ENCODE measurements around the gene HNRNPF.

The HNRNPF gene

DNA sequence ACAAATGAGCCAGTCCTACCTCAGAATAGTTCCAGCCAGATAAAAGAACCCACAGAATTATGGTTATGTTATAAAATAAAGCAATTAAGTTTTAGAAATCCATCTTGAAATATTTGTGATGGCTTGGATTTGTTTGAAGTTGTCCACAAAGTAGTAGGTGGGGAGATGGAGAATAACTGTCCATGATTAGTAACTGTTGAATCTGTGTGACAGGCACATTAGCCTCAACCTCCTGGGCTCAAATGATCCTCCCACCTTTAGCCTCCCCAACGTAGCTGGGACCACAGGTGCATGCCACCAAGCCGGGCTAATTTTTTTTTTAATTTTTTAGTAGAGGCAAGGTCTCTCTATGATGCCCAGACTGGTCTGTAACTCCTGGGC is 10.1 kb downstream of the HNRNPF start:
- Histone ChIP-seq H3K79me2 (ENCODE audit: control insufficient read depth, insufficient read depth, low read length, poor library complexity) (peaks cover 31% of the 10 kb centered on the region), H3K9ac (ENCODE audit: low read length) (no peak overlapping the region), H3K36me3 (ENCODE audit: control insufficient read depth in 1 of 2, insufficient read depth in 2 of 2, low read length in 2 of 2) (peaks cover 5 to 15% of the 10 kb centered on the region in 2 experiments), H3K4me1 (ENCODE audit: control insufficient read depth in 1 of 2, insufficient read depth in 2 of 2, low read length in 2 of 2) (peaks cover 11 to 30% of the 10 kb centered on the region in 2 experiments), H3K9me3 (ENCODE audit: insufficient read depth, low read depth, low read length) (no peaks in the 10 kb centered on the region), H4K8ac (ENCODE audit: low read depth, low read length) (no peak overlapping the region), H3K4me2 (ENCODE audit: low read length) (no peak overlapping the region), H3K27me3 (ENCODE audit: insufficient read depth, low read length) (no peaks in the 10 kb centered on the region), H3K79me1 (ENCODE audit: low read length) (peaks cover 17% of the 10 kb centered on the region), H4K91ac (ENCODE audit: low read depth, low read length) (no peak overlapping the region), H3K14ac (ENCODE audit: low read length) (no peak overlapping the region), H2BK5ac (ENCODE audit: low read depth, low read length, poor library complexity) (no peak overlapping the region), H2AFZ (ENCODE audit: insufficient read depth, low read length, poor library complexity) (no peak overlapping the region), H2BK12ac (ENCODE audit: low read length) (no peak overlapping the region), H3K23ac (ENCODE audit: low read length) (no peak overlapping the region), H2AK5ac (ENCODE audit: low read length) (no peak overlapping the region), H3K4me3 (ENCODE audit: low read depth, low read length) (no peak overlapping the region), H3K18ac (ENCODE audit: low read length) (no peak overlapping the region), H3K4ac (ENCODE audit: low read depth, low read length) (no peak overlapping the region), H3K27ac (ENCODE audit: low read depth, low read length) (peak overlapping the region; percentile 80), H4K12ac (ENCODE audit: low read depth, low read length) (no peak overlapping the region), H2BK120ac (ENCODE audit: insufficient read depth, low read length, poor library complexity) (no peak overlapping the region)
- DNase-seq = no peak
- WGBS (ENCODE audit: extremely low coverage, insufficient coverage, insufficient read length) = no CpG with 5 or more reads among the region's 2 CpGs

DNA sequence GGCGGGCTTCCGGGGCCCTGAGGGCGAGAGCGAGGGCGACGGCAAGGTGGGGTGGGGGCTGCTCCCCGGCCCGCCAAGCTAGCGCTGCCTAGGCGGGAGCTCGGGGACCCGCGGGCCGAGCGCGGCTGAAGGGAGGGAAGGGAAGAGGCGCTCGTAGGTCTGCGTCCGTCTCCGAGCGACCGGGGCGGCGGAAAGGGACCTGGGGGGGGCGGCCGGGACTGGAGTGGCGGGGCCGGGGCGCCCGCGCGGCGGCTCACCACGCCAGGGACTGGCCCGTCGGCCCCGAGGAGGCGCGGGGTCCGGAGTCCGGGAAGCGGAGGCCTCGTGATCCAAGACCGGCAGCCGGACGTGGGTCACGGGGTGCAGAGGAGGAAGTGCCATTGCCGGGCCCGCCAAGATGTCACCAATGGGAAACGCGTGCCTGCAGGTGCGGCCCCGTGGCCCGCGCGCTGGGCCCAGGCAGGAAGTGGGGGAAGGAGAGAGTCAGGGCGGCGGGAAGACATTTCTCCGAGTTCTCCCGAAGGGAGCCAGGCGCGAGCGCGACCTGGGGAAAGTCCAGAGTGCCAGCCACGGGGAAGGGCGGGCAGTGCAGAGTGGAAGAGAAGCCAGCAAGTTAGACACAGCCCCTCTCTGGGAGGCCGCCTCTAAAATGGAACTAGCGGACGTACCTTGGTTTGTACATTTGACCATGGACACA is 11.9 kb downstream of the HNRNPF start:
- Histone ChIP-seq H3K23ac (ENCODE audit: low read length) (no peak overlapping the region), H3K79me1 (ENCODE audit: low read length) (peaks cover 17% of the 10 kb centered on the region), H3K9me3 (ENCODE audit: insufficient read depth, low read depth, low read length) (no peaks in the 10 kb centered on the region), H4K91ac (ENCODE audit: low read depth, low read length) (peak overlapping the region; percentile 97), H2BK5ac (ENCODE audit: low read depth, low read length, poor library complexity) (peak overlapping the region; percentile 97), H3K4me2 (ENCODE audit: low read length) (peak overlapping the region; percentile 77), H3K14ac (ENCODE audit: low read length) (peak overlapping the region; percentile 95), H3K27me3 (ENCODE audit: insufficient read depth, low read length) (no peaks in the 10 kb centered on the region), H3K4ac (ENCODE audit: low read depth, low read length) (peak overlapping the region; percentile 94), H3K79me2 (ENCODE audit: control insufficient read depth, insufficient read depth, low read length, poor library complexity) (peaks cover 30% of the 10 kb centered on the region), H3K4me1 (ENCODE audit: control insufficient read depth in 1 of 2, insufficient read depth in 2 of 2, low read length in 2 of 2) (peaks cover 11 to 27% of the 10 kb centered on the region in 2 experiments), H3K27ac (ENCODE audit: low read depth, low read length) (peak overlapping the region; percentile 100), H2AK5ac (ENCODE audit: low read length) (peak overlapping the region; percentile 66), H3K4me3 (ENCODE audit: low read depth, low read length) (peak overlapping the region; percentile 73), H2BK120ac (ENCODE audit: insufficient read depth, low read length, poor library complexity) (peak overlapping the region; percentile 87), H4K12ac (ENCODE audit: low read depth, low read length) (peak overlapping the region; percentile 79), H3K9ac (ENCODE audit: low read length) (peak overlapping the region; percentile 75), H4K8ac (ENCODE audit: low read depth, low read length) (peak overlapping the region; percentile 96), H2BK12ac (ENCODE audit: low read length) (no peak overlapping the region), H2AFZ (ENCODE audit: insufficient read depth, low read length, poor library complexity) (peak overlapping the region; percentile 67), H3K36me3 (ENCODE audit: control insufficient read depth in 1 of 2, insufficient read depth in 2 of 2, low read length in 2 of 2) (peaks cover 16 to 25% of the 10 kb centered on the region in 2 experiments), H3K18ac (ENCODE audit: low read length) (peak overlapping the region; percentile 88)
- peak; percentile 70 to 76 for DNase-seq
- WGBS (ENCODE audit: extremely low coverage, insufficient coverage, insufficient read length) = no CpG with 5 or more reads among the region's 70 CpGs

DNA sequence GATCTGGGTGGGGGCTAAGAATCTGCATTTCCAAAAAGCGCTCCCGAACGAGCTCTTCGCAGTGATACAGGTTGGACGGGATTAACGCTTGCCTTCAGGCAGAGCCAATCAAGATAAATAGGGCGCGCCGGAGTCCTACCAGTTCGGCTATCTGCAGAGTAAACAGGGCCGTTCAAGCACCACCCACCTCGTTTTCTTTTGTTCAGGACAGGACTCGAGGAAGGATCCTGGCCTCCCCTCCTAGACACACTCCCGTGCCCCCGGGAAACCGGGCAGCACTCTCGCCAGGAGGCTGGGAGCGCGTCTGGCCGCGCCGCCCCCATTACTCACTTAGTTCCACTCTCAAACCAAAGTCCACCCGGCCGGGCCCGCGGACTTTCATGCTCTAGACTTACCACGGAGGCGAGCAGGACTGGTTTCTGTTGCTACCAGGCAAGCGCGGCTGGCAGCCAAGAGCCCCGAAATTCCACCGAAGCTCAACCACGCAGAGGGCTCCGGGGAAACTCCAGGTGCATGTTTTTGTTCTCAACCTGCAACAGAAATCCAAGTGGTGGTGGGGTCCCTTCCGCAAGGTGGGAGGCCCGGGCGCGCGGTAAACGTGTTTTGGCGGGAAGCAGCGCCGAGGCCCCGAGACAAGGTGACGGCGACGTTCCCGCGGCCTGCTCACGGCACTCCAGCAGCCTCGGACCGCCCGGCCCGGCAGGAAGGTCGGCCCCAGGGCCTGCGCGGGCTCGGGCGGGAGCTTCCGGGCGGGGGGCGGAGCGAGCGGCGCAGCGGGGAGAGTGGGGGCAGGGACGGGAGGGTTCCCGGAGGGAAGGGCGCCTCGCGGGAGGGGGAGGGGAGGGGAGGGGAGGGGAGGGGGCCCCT is 12.7 kb downstream of the HNRNPF start:
- peaks cover 11 to 26% of the 10 kb centered on the region in 2 experiments for H3K4me1 ChIP-seq (ENCODE audit: control insufficient read depth in 1 of 2, insufficient read depth in 2 of 2, low read length in 2 of 2)
- H3K4ac ChIP-seq (ENCODE audit: low read depth, low read length) = peak overlapping the region; percentile 93
- peak overlapping the region; percentile 52 for H2BK12ac ChIP-seq (ENCODE audit: low read length)
- peak overlapping the region; percentile 71 for H2AK5ac ChIP-seq (ENCODE audit: low read length)
- H3K9me3 ChIP-seq (ENCODE audit: insufficient read depth, low read depth, low read length) = no peaks in the 10 kb centered on the region
- H4K91ac ChIP-seq (ENCODE audit: low read depth, low read length) = peak overlapping the region; percentile 97
- peak overlapping the region; percentile 98 for H4K12ac ChIP-seq (ENCODE audit: low read depth, low read length)
- H3K27ac ChIP-seq (ENCODE audit: low read depth, low read length) = peak overlapping the region; percentile 100
- no peak overlapping the region for H3K23ac ChIP-seq (ENCODE audit: low read length)
- H3K79me2 ChIP-seq (ENCODE audit: control insufficient read depth, insufficient read depth, low read length, poor library complexity) = peaks cover 30% of the 10 kb centered on the region
- H3K4me2 ChIP-seq (ENCODE audit: low read length) = peak overlapping the region; percentile 82
- peaks cover 17% of the 10 kb centered on the region for H3K79me1 ChIP-seq (ENCODE audit: low read length)
- peak overlapping the region; percentile 96 for H3K14ac ChIP-seq (ENCODE audit: low read length)
- WGBS (ENCODE audit: extremely low coverage, insufficient coverage, insufficient read length) = no CpG with 5 or more reads among the region's 71 CpGs
- peak; percentile 30 to 58 for DNase-seq
- peak overlapping the region; percentile 90 for H2AFZ ChIP-seq (ENCODE audit: insufficient read depth, low read length, poor library complexity)
- H3K4me3 ChIP-seq (ENCODE audit: low read depth, low read length) = peak overlapping the region; percentile 83
- H3K36me3 ChIP-seq (ENCODE audit: control insufficient read depth in 1 of 2, insufficient read depth in 2 of 2, low read length in 2 of 2) = peaks cover 24 to 33% of the 10 kb centered on the region in 2 experiments
- peak overlapping the region; percentile 97 for H2BK5ac ChIP-seq (ENCODE audit: low read depth, low read length, poor library complexity)
- H3K9ac ChIP-seq (ENCODE audit: low read length) = peak overlapping the region; percentile 88
- H4K8ac ChIP-seq (ENCODE audit: low read depth, low read length) = peak overlapping the region; percentile 83
- H3K27me3 ChIP-seq (ENCODE audit: insufficient read depth, low read length) = no peaks in the 10 kb centered on the region
- H2BK120ac ChIP-seq (ENCODE audit: insufficient read depth, low read length, poor library complexity) = peak overlapping the region; percentile 93
- peak overlapping the region; percentile 99 for H3K18ac ChIP-seq (ENCODE audit: low read length)

DNA sequence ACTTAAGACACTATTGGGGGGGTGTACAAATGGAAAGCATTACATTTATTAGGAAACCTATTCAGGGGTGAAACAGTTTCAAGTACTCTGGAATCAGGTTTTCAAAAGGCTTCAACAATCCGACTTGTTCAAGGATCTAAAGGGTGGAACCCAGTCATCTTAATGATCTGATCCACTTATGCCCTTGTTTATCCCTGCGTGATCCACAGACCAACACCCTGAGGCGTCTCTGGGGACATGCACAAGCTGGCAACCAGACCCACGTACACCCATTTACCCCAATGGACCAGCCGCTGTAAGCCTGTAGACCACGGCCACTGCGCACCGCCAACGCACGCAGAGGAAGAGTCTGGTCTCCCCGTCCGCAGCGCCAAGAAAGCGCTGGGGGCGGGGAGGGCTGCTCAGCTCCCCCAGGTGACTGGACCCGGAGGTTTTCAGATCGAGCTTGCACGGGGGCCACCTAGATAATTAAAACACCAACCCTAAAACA is 13.4 kb downstream of the HNRNPF start:
- Histone ChIP-seq H4K12ac (ENCODE audit: low read depth, low read length) (peak overlapping the region; percentile 32), H3K79me1 (ENCODE audit: low read length) (peaks cover 17% of the 10 kb centered on the region), H2BK120ac (ENCODE audit: insufficient read depth, low read length, poor library complexity) (no peak overlapping the region), H3K79me2 (ENCODE audit: control insufficient read depth, insufficient read depth, low read length, poor library complexity) (peaks cover 30% of the 10 kb centered on the region), H3K4me2 (ENCODE audit: low read length) (peak overlapping the region; percentile 82), H3K4me1 (ENCODE audit: control insufficient read depth in 1 of 2, insufficient read depth in 2 of 2, low read length in 2 of 2) (peaks cover 11 to 25% of the 10 kb centered on the region in 2 experiments), H3K27ac (ENCODE audit: low read depth, low read length) (peak overlapping the region; percentile 100), H2BK5ac (ENCODE audit: low read depth, low read length, poor library complexity) (peak overlapping the region; percentile 25), H3K9ac (ENCODE audit: low read length) (peak overlapping the region; percentile 88), H3K14ac (ENCODE audit: low read length) (peak overlapping the region; percentile 44), H3K9me3 (ENCODE audit: insufficient read depth, low read depth, low read length) (no peaks in the 10 kb centered on the region), H3K4me3 (ENCODE audit: low read depth, low read length) (peak overlapping the region; percentile 83), H2AK5ac (ENCODE audit: low read length) (peak overlapping the region; percentile 32), H2AFZ (ENCODE audit: insufficient read depth, low read length, poor library complexity) (no peak overlapping the region), H3K23ac (ENCODE audit: low read length) (no peak overlapping the region), H2BK12ac (ENCODE audit: low read length) (no peak overlapping the region), H4K8ac (ENCODE audit: low read depth, low read length) (peak overlapping the region; percentile 54), H3K4ac (ENCODE audit: low read depth, low read length) (peak overlapping the region; percentile 93), H4K91ac (ENCODE audit: low read depth, low read length) (no peak overlapping the region), H3K36me3 (ENCODE audit: control insufficient read depth in 1 of 2, insufficient read depth in 2 of 2, low read length in 2 of 2) (peaks cover 30 to 38% of the 10 kb centered on the region in 2 experiments), H3K18ac (ENCODE audit: low read length) (peak overlapping the region; percentile 99), H3K27me3 (ENCODE audit: insufficient read depth, low read length) (no peaks in the 10 kb centered on the region)
- WGBS (ENCODE audit: extremely low coverage, insufficient coverage, insufficient read length) = no CpG with 5 or more reads among the region's 18 CpGs
- no peak for DNase-seq
